GM12865 (cell line): Measurements from ENCODE around the gene ITGAV.

Experiments used
- DNase-seq: peaks from one replicate; pipeline ENCODE4 v3.0.0; 2010; ENCODE audit warnings: low read depth
- H3K4me3 ChIP-seq: 2 replicates; pipeline ENCODE4 v1.5.1; 2011; ENCODE audit warnings: mild to moderate bottlenecking, low read depth, low read length, control low read depth
- CTCF ChIP-seq: IDR thresholded peaks from 2 replicates; pipeline ENCODE4 v1.5.1; 2011; ENCODE audit warnings: low read length, control low read depth, low read depth, inconsistent platforms; ENCODE audit not compliant: insufficient read depth; ENCODE audit errors: missing control alignments

Gene ITGAV

GRCh38 chr2:186697536-186697935 is 107.7 kb downstream of the ITGAV start:
- DNase-seq, result no peak
- TF ChIP-seq CTCF, result no peak
- H3K4me3 ChIP-seq, result no peak overlapping the region

- DNase-seq, result no peak
- no peak overlapping the region for H3K4me3 ChIP-seq
- no peak for TF ChIP-seq CTCF
Observed at GRCh38 chr2:186699742-186700141, 109.9 kb downstream of the ITGAV start.

- H3K4me3 ChIP-seq, result no peak overlapping the region
- no peak for DNase-seq
- no peak for TF ChIP-seq CTCF
Observed at GRCh38 chr2:186702006-186702405, 112.2 kb downstream of the ITGAV start.

GRCh38 chr2:186702501-186702900 is 112.6 kb downstream of the ITGAV start:
- no peak for TF ChIP-seq CTCF
- H3K4me3 ChIP-seq, result no peak overlapping the region
- no peak for DNase-seq

- no peak for DNase-seq
- no peak overlapping the region for H3K4me3 ChIP-seq
- no peak for TF ChIP-seq CTCF
Observed at GRCh38 chr2:186704897-186705296, 115.0 kb downstream of the ITGAV start.

- no peak overlapping the region for H3K4me3 ChIP-seq
- TF ChIP-seq CTCF, result no peak
- DNase-seq, result no peak
Observed at GRCh38 chr2:186709529-186710450, 119.9 kb downstream of the ITGAV start.

GRCh38 chr2:186713691-186714090 is 123.8 kb downstream of the ITGAV start:
- no peak overlapping the region for H3K4me3 ChIP-seq
- no peak for TF ChIP-seq CTCF
- no peak for DNase-seq
